Fibroblast of skin of scalp (primary cell): ENCODE measurements around the gene CTNNBL1.
"Not testable (repeated sequence)": the region's sequence is repeated elsewhere in the genome, so short reads cannot be mapped to it uniquely, and the experiment has no call there.

ENCODE experiments used
- DNase-seq: peaks from one replicate; pipeline ENCODE4 v3.0.0-alpha.2; 2013

CTNNBL1 gene

DNA sequence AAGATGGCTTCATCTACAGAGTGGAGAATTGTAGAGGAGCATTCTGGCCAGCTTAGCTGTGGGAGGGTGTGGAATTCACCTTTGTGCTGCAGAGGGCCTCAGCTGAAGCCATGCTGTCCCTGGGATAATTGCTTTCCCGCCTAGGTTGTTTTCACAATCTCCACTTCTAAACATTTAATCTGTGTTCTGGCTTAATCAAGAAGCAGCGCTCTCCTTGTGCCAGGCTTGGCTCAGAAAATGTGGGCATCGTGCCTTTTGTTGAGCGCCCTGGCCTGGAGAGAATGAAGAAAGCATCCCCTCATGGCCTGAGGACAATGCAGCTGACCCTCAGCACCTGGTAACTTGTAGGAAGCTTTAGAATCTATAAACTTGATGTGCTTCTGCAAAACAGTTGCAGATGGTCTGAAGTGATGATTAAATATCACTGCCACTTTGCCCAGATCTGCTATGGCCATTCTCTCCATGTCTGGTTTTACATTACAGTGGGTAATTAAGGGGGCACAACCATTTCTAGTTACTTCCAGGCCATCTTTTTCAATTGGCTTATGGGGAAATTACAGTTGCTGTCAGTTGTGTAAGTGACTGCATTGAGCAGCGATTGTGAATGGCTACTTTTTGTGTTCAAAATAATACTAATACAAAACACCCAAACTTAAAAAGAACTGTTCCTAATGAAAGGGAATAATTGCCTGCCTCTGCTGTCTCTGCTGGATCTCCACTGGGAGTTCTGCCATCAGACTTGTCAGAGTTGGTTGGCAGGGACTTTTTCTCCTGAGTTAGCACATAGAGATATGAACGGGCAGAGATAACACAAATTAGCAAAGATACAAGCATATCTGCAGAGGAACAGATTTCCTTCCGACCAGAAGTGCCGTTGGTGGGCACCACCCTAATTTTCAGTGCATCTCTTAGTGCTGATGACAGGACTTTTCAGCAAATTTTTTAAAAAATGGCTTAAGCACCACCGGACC is 18.4 kb downstream of the CTNNBL1 start:
- DNase-seq, result no peak

DNA sequence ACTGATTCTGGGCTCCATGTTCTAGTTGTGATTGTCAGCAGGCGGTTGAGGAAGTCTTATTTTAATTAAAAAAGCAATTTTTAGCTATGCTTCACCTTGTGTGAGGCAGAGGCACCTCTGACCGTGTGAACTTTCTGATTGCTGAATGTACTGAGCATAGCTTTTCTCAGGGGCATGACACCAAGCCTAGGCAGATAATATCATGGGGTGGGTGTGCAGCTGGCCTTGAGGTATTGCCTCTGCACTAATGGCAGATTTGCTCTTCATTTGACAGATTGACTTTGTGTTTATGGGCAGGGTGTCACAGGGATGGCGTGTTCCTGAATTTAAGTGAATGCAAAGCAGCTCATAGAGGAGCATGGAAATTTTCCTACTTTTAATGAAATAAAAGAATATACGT is 19.6 kb downstream of the CTNNBL1 start:
- no peak for DNase-seq

DNA sequence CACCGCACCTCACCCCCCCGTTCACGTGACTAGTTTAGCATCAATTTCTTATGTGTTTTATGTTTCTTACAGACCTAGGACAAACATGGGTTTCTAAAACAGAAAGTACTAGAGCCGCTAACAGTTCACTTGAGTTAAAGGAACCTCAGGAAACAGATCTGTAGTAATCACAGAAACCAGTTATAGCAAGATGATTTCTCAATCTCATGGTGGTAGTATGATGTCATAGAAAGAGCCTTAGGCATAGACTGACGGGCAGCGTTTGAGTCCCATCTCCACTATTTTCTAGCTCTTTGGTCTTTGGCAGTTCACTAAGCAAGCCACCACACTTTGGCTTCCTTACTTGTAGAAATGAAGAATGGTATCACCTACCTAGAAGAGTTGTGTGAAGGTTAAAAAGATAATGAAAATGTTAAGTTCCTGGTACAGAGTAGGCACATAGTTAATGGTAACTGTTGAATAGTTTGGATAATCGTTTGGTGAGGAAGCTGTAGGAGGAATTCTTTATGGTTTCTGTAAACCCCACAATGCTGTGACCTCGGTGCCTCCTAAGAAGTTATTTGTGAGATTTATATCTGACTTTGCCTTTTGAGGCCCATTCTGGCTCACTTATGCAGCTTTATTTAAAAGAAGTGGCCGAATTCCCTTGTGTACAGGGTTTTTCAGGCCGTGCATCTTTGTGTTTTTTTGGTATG is 21.3 kb downstream of the CTNNBL1 start:
- peak; percentile 42 for DNase-seq

GRCh38 chr20:37721751-37722150 is 27.9 kb downstream of the CTNNBL1 start:
- no peak for DNase-seq

GRCh38 chr20:37722312-37722711 is 28.5 kb downstream of the CTNNBL1 start:
- not testable (repeated sequence) for DNase-seq

GRCh38 chr20:37723668-37724067 is 29.8 kb downstream of the CTNNBL1 start:
- no peak for DNase-seq

GRCh38 chr20:37725165-37725564 is 31.3 kb downstream of the CTNNBL1 start:
- DNase-seq, result no peak

- no peak for DNase-seq
These were observed 32.0 kb downstream of the CTNNBL1 start for GRCh38 chr20:37725855-37726254.

GRCh38 chr20:37726321-37726720 is 32.5 kb downstream of the CTNNBL1 start:
- no peak for DNase-seq

DNA sequence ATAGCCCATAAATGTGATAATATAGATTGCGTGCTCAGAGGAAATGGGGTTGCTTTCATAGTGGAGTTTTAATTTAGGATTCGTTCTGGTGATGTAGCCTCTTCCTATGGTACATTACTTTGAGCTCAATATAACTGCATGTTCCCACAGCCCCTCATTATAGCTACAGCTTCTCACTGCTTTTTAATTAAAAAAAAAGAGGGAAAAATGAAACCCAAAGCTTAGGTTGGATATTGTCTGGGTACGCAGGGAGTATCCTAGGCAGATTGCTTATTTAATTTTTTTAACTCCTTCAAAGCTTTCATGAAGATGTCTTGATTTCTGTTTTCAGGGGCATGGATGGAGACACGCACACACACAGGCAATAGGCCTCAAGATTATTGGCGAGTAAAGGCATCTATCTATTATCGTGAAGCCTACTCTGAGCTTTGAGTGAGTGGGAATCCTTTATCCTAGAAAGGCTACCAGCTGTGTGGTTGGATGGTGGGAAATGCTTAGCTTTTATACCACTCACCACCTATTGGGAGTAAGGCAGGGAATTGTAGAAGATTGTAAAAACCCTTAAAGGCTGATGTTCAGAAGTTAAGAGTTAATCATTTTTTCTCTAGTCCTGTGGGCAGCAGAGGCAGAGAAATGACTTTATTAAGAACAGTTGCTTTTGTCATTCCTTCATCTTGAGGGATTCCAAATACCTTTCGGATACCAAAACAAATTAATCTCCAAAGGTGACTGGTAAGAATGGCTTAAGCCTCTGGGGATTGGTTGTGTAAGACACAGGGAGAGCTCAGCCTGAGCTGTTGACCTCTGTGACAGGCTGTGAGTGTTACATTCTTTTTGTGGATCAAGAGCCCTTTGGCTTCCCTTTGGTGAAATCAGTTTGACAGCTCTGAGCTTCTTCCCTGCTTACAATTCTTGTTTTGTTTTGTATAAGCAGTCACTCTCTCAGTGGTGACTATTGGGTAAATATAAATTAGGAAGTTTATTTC is 33.4 kb downstream of the CTNNBL1 start:
- DNase-seq, result peak; percentile 38

DNA sequence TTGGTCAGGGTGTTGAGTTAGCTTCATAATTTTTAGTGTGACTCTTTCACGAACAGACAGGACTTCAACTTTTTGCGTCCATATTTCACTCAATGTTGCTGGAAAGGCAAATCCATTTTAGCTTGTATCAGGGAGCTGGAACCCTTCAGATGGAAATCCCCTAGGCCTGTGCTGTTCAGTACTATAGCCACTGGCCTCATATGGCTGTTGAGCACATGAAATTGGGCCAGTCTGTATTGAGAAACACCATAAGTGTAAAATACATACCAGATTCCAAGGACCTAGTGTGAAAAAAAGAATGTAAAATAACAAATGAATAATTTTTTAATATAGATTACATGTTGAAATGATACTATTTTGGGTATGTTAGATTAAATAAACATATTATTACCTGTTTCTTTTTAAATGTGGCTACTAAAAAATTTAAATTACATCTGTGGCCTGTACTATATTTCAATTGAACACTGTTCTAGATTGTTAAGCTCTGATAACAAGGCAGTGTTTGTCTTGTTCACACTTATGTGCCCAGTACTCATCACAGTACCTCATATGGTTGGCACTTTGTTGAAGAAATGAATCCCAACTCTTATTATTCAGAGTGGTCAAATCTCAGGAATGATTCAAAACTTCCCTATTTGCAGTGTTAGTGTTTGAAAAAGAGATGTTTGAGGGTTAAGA is 34.3 kb downstream of the CTNNBL1 start:
- DNase-seq, result no peak

DNA sequence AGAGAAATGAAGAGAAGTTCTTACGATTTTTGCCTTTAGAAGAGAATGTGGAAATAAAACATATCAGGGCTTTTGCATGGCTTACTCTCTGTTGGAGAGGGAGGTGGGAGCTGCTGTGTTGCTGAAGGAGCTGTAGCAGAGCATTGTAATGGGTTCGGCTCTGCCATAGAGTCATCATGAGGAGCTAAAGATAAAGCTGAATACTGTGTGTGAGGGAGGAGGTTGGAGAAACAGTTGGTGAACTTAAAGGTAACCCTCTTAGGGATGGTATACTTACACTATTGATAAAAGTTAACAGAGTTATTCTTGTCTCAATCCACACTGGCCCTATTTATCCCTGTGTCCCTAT is 34.8 kb downstream of the CTNNBL1 start:
- DNase-seq, result no peak

GRCh38 chr20:37729452-37729851 is 35.6 kb downstream of the CTNNBL1 start:
- no peak for DNase-seq

DNA sequence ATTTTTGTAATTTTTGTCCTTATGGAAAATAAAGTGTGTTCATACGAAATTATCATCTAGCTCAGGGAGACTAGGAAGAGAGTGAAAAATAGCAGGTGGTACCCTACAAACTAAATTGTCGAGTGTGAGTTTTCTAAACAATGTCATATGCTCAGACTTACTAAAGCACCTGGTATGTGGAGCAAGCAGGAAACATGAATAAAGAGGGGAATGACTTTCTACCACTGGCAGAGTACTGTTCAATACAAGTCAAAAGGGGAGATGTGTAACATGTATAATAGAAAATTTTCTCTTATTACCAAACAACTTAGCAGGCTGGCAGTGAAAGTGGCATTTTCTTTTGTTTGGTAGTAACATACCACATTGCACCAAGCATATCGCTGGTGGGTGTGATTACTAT is 36.1 kb downstream of the CTNNBL1 start:
- DNase-seq, result peak; percentile 7

DNA sequence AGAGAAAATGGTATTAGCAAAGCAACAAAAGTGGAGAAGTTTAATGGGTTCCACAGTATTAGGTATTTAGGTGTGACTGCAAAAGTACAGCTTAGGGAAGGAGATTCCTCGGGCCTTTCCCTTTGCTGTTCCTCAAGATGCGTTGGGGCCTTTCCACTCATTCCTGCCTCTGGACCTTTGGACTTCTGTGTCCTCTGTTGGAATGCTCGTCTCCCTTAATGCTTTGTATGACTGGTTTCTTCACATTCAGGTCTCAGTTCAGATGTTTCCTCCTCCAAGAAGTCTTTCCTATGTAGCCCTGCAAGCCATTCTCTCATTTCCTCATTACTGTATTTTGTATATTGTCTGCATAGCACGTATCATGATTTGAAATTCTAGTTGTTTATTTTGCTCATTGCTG is 39.6 kb downstream of the CTNNBL1 start:
- DNase-seq, result no peak

- peak; percentile 89 for DNase-seq
These were observed 40.6 kb downstream of the CTNNBL1 start for GRCh38 chr20:37734228-37734985.

DNA sequence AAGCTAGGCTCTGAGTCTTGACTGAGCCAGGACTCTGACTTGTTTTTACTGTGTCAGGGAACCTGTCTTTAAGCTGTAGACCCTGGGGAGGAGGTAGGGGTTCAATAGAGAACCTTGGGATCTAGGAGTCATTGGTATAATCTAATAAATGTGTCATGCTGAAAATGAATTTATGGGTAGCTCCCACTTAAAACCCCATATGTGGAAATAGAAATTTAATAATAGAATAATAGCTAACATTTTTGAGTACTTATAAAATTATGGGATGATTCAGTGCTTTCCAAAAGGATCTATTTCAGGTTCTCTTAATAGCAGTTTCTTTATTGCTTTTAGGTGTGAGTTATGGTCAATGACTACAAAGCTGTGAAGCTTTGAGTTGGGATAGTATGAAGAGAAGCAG is 41.7 kb downstream of the CTNNBL1 start:
- no peak for DNase-seq

DNA sequence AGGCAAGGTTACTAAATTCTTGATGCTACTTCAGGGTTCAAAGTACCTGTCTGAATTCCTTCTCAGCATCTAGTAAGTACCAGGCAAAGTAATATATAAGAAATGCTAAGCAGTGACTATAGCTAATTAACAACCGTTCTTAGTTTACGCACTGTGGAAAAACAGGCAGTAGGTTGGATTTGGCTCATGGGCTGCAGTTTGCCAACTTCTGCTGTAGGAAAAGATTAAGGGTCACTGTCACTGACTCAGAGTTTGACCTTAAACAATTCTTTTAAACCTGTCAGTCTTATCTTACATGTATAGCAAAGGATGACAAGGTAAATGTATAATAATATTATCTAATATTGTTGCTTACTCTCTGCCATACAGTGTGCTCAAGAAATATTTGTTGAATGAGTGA is 42.3 kb downstream of the CTNNBL1 start:
- no peak for DNase-seq

- no peak for DNase-seq
These were observed 44.1 kb downstream of the CTNNBL1 start for GRCh38 chr20:37737826-37738420.

DNA sequence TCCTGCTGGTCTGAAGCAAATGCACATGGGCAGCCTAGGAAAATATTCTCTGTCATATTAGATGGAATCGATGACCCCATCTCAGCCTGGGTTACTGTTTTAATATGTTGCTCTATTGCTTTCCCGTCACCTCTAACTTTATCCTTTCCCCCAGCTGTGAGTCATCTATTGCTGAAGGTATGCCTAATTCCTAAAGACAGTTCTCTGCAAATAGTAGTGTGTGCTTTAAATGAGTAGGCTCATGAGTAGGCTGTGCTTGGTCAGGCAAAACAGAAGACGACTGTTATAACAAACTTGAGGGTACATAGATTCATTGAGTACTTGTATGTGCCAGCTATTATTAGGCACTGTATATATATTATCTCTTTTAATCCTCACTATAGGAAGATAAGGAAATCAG is 47.2 kb downstream of the CTNNBL1 start:
- DNase-seq, result peak; percentile 18

GRCh38 chr20:37741570-37741969 is 47.7 kb downstream of the CTNNBL1 start:
- peak; percentile 27 for DNase-seq
